HG03575 (cell line): ENCODE measurements around the gene TTC32.
"Not testable (repeated sequence)": the region's sequence is repeated elsewhere in the genome, so short reads cannot be mapped to it uniquely, and the experiment has no call there.

Experiments used
- ATAC-seq: cut with Tn5 transposase; IDR thresholded peaks from one replicate; pipeline ENCODE4 v1.9.1; 2021; ENCODE audit not compliant: unreplicated experiment, insufficient number of reproducible peaks, low FRiP score; ENCODE audit errors: extremely low read depth

The TTC32 gene

DNA sequence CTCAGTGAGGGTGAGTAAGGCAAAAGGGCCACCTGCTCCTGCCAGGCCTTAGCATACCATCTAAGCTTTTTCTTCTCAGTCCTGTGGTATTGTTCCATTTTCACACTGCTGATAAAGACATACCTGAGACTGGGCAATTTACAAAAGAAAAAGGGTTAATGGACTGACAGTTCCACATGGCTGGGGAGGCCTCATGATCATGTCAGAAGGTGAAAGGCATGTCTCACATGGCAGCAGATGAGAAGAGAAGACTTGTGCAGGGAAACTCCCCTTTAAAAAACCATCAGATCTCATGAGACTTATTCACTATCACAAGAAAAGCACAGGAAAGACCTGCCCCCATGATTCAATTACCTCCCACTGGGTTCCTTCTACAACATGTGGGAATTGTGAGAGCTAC, 21.6 kb downstream of the TTC32 start:
- ATAC-seq = not testable (repeated sequence)

DNA sequence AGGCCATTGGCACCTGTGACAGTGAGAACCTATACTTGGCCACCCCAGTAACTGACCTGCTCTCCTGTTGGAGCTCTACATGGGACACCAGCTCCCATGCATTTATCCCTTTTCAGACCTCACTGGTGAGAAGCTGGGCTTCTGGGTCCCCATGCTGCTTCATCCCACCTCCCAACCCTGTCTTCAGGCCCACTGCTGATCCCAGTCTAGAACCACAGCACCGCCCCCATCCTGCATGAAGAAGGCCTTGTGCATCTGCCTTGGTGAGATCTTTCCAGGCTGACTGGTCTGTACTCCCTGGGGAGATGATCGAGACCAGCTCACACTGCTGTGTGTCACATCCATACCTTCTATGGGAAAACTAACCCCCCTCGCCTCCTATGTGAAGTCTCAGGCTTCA, 22.7 kb downstream of the TTC32 start:
- no peak for ATAC-seq

DNA sequence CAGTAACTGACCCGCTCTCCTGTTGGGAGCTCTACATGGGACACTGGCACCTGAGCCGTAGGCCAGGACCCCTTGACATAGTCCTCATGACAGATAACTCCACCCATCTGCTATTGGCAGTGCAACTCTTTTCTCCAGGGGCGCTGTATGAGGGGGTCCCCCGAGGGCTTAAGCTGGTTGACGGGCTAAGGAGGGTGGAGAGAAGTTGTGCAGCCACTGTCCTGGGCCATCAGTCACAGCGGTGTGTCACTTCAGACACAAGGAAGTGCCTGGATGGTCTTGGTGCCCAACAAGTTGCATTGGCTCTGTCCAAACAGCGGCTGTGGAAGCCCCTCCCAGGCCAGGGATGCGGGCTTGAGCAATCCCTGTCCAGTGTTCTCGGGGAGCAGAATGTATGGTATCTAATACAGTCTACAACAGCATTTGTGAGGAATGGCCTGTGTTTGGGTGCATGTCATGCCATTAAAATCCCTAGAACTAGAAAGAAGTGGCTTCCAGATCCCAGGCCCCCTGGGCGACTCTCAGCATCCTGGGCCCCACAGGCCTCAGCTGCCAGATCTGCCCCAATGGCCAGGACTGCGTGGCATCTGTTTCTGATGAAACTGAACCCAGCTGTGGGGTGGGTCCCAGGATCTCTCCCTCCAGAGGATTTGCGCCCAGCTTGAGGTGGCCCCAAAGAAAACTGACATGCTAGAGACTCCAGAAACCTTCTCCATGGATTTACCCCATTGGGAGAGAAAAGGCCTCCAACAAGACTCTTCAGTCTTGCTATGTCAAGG, 23.3 kb downstream of the TTC32 start:
- ATAC-seq = no peak

DNA sequence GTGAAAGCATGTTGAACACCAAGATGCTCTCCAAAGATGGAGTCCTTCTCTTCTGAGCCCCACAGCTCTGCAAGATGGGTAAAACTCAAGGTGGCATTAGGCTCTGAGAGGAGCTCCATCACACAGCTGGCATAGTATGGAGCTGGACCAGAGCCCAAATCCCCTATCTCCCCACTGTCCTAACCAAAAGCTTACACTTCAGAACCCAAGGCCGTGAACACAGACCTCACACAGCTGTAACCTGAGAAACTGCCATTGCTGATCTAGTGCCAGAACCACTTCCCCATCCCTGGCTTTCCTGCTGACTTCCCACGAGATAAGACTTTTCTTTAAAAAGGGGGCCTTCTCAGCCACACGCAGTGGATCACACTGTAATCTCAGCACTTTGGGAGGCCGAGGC, 25.0 kb downstream of the TTC32 start:
- no peak for ATAC-seq

DNA sequence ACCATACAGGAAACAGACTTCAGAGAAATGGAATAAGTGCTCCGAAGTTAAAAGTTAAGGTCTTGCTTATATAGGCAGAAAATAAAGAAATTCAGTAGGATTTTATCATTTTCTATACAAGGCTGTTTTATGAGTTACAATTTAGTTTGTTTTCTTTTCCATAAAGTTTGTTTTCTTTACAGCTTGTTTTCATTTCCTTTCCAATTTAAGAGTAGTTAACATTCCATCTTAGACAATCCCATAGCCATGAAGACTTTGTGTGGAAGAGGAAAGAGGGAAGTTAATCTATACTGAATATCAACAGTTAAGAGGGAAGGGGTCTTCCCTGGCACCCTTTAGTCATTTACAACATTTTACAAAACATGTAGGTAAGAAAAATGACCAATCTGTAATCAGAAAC, 26.5 kb downstream of the TTC32 start:
- no peak for ATAC-seq

DNA sequence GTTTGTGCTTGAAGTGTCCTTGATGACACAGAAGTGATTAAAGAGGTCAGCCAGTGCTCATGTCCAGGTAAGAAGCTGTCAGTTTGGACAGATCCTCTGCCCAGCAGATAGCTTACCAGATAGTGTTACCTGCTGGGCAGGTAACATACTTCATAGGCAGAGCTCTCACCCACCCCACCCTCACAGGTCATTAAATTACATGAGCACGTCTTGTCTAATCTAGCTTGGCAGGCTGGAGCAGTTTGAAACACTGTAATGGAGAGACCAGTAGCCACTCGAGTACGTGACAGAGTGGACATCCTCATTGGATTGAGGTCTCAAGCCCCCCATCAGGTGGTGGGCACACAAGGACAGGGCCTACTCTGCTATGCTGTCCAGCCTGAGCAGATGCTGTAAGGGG, 27.1 kb downstream of the TTC32 start:
- ATAC-seq = no peak

DNA sequence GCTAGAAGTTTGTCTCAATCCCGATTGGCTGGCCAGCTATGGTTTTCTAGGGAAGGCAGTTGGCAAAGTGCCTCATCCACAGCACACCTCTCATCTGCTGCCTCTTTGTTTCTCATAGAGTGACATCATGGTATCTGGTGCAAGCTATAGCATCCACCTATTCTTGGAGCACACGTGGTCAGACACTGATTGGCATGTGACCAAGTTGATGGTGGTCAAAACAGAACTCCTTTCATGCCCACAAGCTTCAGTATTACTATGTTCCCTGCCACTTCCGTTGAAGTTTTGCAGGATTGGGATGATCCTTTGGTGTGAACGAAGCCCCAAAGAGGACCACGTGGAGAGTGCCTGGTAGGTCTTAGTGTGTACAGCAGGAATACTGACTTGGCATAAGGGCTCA, 28.8 kb downstream of the TTC32 start:
- ATAC-seq = no peak

DNA sequence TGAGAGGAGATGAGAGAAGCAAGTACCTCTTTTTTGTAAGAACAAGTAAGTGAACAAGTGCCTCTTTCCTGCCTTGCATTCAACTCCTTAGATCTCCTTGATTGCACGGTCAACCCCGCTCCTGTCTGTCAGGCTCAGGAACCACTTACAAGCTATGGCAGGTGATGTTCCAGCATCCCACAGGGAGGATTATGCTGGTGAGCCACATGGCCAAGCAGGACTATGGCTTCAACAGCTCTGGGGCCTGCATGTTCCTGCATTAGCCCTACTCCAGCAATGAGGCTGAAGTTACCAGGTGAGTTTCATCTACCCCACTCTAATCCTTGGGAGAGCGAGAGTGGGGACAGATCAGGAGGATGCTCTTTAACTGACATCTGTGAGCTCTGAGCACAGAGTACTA, 29.5 kb downstream of the TTC32 start:
- no peak for ATAC-seq

DNA sequence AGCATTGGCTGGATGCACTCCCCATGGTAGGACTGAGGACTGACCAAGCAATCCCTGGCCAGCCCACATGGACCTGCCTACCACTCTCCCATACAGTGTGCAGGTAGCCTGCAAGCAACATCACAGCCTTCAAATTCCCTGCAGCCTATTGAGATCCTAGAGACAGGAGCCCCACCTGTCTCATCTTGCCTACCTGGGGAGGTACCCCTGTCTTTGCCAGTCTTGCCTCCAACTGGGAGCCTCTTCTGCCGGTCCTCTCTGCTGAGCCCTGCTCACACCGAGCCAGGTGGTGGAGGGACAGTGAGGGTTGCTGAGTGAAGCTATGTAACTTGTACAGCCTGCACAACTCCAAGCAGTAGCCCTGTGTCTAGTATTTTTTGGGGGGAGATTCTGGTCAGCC, 29.9 kb downstream of the TTC32 start:
- no peak for ATAC-seq

DNA sequence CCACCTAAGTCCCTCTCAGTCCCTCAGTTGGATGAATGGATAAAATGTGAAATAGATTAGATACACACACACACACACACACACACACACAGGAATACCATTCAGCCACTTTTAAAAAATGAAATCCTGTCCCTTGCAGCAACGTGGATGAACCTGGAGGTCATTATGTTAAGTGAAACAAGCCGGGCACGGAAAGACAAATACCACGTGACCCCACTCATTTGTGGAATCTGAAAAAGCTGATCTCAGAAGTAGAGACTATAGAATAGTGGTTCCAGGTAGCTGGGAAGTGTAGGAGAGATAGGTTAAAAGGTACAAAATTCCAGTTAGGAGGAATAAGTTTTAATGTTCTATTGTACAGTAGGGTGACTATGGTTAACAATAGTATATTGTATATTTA, 31.0 kb downstream of the TTC32 start:
- no peak for ATAC-seq

DNA sequence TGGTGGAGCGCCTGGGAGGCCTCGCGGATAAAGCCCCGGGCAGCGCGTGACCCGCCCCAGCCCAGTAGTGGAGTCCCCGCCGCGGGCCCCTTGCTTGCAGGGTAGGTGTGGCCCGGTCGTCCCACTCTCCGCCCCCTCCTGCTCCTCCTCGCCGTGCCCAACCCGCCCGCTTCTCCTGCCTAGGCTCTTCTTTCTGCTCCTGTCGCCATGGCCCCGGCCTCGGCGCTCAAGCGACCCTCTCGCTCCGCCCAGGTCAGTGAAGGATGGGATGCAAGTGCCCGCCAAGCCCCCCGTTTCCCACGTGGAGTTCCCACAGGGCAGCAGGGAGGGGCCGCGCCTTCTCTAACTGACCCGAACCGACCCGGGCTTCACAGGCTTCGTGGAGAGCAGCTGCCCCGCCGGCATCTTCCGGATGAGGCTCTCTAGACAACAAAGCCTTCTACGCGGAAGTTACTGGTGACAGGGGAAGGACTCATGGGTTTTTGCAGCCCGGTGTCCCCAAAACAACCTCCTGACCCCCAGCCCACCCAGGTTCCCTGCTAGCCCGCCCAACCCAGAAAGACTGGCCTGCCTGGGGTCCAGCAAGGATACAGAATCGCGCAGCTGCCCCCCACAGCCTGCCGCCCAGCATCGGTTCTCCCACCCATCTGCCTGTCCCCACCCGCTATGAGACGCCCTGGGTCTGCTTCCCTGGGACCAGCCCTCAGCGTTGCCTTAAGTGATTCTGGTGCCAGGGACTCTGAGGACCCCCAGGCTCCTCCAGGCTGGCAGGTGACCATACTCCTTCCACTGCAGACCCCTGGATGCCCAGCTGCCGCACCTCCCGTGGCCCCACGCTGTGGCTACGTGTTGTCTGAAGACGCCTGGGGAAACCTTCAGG, 32.8 kb downstream of the TTC32 start:
- no peak for ATAC-seq

DNA sequence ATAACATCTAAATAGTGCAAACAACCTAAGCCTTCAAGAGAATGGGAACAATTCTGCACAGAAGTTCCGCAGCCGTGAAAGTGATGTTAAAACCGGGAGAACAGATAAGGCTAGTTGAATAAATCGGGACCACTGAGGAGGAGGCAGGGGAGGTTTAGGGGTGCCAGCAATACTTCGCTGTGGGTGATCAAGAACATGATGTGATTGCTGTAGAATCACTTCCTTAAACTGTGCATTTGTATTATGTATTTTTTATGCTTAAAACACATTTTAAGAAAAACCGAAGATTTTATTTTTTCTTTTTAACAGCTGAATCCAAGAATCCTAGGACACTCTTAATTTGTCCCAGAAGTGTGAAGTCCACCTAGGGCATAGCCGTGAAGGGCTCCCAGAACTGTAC, 33.6 kb downstream of the TTC32 start:
- ATAC-seq = no peak

DNA sequence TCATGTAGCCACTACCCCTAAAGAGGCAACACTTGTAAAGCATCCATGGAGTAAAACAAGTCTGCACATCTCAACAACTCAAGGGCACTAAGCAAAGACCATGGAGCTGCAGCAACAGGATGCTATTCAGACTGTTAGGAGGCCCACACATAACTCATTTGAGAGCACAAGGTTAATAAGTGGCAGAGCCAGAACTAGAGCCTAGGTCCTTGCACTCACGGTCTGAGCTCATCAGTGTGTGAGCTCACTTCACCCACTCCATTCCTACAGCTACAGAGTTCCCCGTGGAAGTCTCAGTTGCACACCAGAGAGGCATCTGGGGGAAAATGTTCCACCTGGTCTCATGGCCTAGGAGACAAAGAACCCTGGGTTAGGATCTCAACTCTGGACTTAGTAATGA, 35.0 kb downstream of the TTC32 start:
- peak; percentile 29 for ATAC-seq

DNA sequence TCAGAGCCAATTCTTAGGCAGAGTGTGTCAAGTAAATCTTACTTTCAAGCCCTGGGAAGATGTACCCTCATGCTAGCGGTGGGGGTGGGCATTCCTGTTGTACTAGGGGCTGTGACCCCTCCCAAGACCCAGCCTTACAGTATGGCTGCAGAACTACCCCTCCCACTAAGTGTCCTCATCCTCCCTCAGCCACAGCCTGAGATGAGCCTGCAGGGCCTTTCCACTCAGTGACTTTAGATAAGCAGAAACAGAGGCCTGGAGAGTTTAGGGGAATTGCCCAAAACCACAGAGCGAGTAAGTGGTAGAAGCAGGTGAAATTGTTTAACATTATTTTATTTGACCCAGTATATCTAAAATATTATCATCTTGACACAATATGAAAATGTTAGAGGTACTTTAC, 36.6 kb downstream of the TTC32 start:
- no peak for ATAC-seq

DNA sequence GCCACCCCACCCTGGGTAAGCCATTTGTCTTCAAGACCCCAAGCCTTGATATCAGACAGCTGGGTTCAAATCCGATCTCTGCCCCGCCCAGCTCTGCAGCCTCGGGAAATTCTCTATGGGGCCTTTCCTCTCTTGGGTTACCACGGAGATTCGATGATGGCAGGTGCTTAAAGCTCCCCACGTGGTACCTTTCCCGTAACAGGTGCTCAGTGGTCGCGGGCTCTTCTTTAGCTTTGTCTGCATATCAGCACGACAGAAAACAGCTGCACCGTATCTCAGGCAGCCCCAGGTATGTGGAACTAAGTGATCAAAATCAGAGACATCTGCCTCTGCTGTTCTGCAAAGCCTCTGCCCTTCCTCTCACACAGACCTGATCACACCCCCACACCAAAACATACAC, 37.4 kb downstream of the TTC32 start:
- ATAC-seq = no peak

DNA sequence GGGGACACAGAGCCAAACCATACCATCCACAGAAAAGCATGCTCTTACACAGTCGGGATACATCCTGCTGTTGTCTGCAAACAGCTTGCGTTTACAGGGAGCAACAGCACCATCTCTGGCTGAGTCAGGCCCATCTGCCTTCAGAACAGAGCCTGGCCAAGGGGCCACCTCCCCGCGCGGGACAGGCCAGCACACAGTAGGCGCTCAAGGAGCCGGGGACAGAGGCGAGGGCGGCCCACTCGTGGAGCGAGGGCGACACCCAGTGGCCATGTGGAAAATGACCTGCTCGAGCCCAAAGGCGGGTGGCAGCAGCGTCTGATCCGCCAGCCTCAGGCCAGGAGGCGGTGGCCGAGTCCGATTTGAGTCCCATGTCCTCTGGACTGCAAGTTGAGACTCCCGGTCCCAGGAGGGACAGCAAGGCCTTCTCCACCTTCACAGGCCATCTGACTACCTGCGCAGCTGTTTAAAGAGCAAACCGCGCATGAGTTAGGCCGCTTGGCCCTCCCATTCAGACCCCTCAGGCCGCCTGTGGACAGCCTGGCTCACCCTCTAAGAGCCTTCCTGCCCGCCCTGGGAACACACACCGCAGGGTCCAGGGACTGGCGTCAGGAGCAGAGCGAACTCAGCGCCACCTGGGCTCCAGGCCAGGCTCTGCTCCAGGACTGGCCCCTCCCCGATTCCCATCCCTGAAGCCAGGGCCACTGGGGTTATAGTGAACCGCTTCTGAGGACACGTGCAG, 38.3 kb downstream of the TTC32 start:
- no peak for ATAC-seq

DNA sequence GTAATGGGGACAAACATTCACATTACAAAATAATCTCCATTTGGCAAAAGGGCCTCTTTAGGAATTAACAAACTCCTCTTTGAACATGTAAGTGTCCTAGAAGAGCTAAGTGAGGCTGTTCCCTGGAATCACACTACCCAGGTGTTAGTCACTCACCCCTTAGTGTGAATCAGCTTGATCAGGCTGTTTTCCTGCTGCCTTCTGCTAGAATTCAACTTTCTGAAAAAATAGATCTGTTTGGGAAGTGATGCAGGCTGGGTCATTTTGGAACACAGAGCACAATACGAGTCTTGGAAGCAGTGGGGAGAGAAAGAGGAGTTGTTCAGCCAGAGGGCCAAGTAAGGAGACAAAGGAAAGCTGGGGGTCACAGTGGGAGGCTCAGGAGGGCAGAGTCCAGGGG, 40.0 kb downstream of the TTC32 start:
- no peak for ATAC-seq

DNA sequence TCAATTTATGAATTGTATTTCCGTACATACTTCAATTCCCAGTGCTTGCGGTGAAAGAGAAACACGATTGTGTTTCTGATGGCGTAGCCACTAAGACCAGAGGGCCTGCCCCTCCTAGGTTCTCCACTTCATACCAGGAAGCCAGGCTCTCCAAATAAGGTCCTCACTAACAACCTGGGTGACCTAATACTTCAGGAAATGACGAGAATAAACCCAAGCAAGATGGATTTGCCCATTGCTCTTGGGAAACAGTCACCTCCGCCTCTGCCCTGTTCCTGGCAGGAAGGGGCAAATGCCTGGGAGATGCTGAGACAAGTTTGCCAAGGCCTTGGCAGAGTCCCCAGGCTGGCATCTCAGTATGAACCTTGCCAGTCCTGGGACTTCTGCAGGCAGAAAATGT, 41.8 kb downstream of the TTC32 start:
- no peak for ATAC-seq

DNA sequence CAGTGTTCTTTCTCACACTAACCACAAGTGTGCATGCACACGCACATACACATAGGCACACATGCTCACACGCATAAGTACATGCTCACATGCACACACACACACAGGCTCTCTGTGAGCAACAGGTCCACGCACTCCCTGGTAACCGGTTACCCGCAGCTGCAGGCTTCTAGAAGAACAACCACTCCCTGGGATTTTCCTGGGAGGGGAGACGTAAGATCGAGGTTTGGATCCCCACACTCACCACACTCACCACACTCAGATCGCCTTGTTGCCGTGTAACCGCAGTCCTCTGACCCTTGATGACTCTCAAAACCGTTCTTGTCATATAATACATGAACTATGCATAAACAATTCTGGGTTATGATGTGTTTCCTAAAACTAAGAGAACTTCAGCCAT, 42.2 kb downstream of the TTC32 start:
- no peak for ATAC-seq

DNA sequence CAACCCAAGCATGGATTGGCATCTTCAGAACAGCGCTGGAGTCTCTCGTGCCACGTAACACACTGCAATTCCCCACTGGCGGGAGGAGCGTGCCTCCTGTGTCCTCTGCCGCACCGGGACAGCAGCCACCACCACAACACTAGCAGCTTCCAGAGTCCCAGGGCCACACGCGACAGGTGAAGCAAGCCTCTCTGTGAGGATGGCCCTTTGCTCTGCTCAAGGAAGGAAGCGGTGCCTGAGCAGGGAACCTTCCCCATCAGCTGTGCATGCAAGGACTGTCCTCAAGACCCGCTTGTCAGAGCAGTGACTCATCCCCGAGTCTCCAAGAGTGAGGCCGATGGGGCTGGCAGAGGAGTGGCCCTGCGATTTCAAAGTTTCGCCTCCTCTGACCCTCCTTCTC, 44.0 kb downstream of the TTC32 start:
- ATAC-seq = no peak
